ENCODE data around the gene IL2RA. TPM values are rescaled to one million over a fixed set of nuclear protein-coding genes. Genes with fewer than 3 reads are reported as not detected.

IL2RA gene
- total RNA-seq, 3 donors from 2014 or later (not counting 1 experiment from before 2014, with no cell fraction given) = 3.4 to 11.2 (median 3.7) TPM

DNA sequence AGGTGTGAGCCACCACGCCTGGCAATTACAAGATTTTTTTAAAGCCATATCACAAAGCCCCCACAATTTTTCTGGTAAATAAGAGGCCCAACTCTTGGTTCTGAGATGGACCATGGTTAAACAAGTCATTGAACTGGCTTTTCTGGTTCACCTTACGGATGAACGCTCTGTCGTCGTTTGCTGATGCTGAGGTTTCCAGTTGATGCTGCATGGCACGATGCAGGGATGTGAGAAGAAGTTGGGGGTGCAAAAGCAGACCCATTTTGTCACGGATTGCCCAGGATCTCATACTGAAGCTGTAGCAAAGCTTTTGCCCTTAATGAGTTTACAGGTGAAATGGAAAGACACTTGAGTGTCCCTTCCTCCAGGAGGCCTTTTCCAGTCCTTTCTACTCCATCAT is 2.0 kb upstream of the IL2RA start:
- no peak overlapping the region for H3K4me3 ChIP-seq (ENCODE audit: low read length)
- no peak for TF ChIP-seq CTCF (IDR thresholded peaks at IDR 0.05)
- H3K4me3 Mint-ChIP-seq = no peak overlapping the region
- peaks cover 38% of the 10 kb centered on the region in 2 donors for H3K4me1 Mint-ChIP-seq
- 90% methylated on average over 7 of the region's 7 CpGs for WGBS (ENCODE audit: insufficient coverage)
- H3K27ac ChIP-seq (ENCODE audit: low read length) = no peak overlapping the region
- peaks cover 0 to 8% of the 10 kb centered on the region in 2 donors for H3K27me3 Mint-ChIP-seq (ENCODE audit: low read depth in 2 of 2)
- no peak overlapping the region for H3K27ac Mint-ChIP-seq
- H3K9me3 Mint-ChIP-seq = no peaks in the 10 kb centered on the region
- intact Hi-C loops (cut with micrococcal nuclease) = no loop called here
- ATAC-seq = no peak
- H3K4me1 ChIP-seq (ENCODE audit: control insufficient read depth, insufficient read depth, low read length) = peaks cover 60% of the 10 kb centered on the region
- no peaks in the 10 kb centered on the region for H3K36me3 ChIP-seq (ENCODE audit: control insufficient read depth, insufficient read depth, low read length)
- no peaks in the 10 kb centered on the region for H3K27me3 ChIP-seq (ENCODE audit: control insufficient read depth, insufficient read depth, low read length)
- no peaks in the 10 kb centered on the region for H3K9me3 ChIP-seq (ENCODE audit: control insufficient read depth, insufficient read depth, low read length)
- no peaks in the 10 kb centered on the region for H3K36me3 Mint-ChIP-seq
- no peak for DNase-seq

GRCh38 chr10:6061056-6061455 is 1.1 kb downstream of the IL2RA start:
- H3K27ac Mint-ChIP-seq = no peak overlapping the region
- H3K36me3 Mint-ChIP-seq = no peaks in the 10 kb centered on the region
- H3K4me1 Mint-ChIP-seq = peaks cover 25 to 38% of the 10 kb centered on the region in 2 donors
- 76% methylated on average over 6 of the region's 8 CpGs for whole genome bisulfite sequencing (ENCODE audit: insufficient coverage)
- intact Hi-C loops (cut with micrococcal nuclease) = no loop called here
- no peak overlapping the region for H3K27ac ChIP-seq (ENCODE audit: low read length)
- H3K36me3 ChIP-seq (ENCODE audit: control insufficient read depth, insufficient read depth, low read length) = no peaks in the 10 kb centered on the region
- peaks cover 0 to 6% of the 10 kb centered on the region in 2 donors for H3K27me3 Mint-ChIP-seq (ENCODE audit: low read depth in 2 of 2)
- H3K4me3 Mint-ChIP-seq = peak overlapping the region; percentile 17
- TF ChIP-seq CTCF (IDR thresholded peaks at IDR 0.05) = no peak
- H3K4me3 ChIP-seq (ENCODE audit: low read length) = no peak overlapping the region
- no peak for ATAC-seq
- H3K27me3 ChIP-seq (ENCODE audit: control insufficient read depth, insufficient read depth, low read length) = no peaks in the 10 kb centered on the region
- no peak for DNase-seq
- no peaks in the 10 kb centered on the region for H3K9me3 ChIP-seq (ENCODE audit: control insufficient read depth, insufficient read depth, low read length)
- no peaks in the 10 kb centered on the region for H3K9me3 Mint-ChIP-seq
- peaks cover 31% of the 10 kb centered on the region for H3K4me1 ChIP-seq (ENCODE audit: control insufficient read depth, insufficient read depth, low read length)

DNA sequence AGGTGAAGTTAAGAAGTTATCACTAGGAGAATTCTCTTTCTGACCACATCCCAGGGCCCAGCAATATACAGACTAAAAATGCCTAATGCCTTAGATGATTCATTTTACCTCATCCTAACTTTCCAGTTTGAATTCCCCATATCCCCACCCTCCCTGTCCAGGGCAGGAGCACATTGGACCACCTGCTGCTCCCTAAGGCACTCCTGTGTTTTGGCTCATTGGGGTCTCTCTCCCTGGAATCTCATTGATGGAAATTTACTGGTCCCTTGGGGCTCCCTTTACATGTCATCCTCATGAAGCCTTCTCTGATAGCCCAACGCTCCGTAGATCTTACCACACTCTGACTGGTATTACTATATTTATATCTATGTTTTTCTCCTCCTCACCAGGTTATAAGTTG is 2.7 kb downstream of the IL2RA start:
- no peak for DNase-seq
- Mint-ChIP-seq H3K27ac (no peak overlapping the region), H3K9me3 (no peaks in the 10 kb centered on the region), H3K4me1 (peaks cover 18 to 28% of the 10 kb centered on the region in 2 donors), H3K4me3 (no peak overlapping the region), H3K27me3 (ENCODE audit: low read depth in 2 of 2) (peaks cover 0 to 6% of the 10 kb centered on the region in 2 donors), H3K36me3 (no peaks in the 10 kb centered on the region)
- no peak for ATAC-seq
- no peak overlapping the region for H3K4me3 ChIP-seq (ENCODE audit: low read length)
- no peaks in the 10 kb centered on the region for H3K36me3 ChIP-seq (ENCODE audit: control insufficient read depth, insufficient read depth, low read length)
- no peak overlapping the region for H3K27ac ChIP-seq (ENCODE audit: low read length)
- no peaks in the 10 kb centered on the region for H3K9me3 ChIP-seq (ENCODE audit: control insufficient read depth, insufficient read depth, low read length)
- no CpG with 5 or more reads among the region's 2 CpGs for WGBS (ENCODE audit: insufficient coverage)
- TF ChIP-seq CTCF (IDR thresholded peaks at IDR 0.05) = no peak
- intact Hi-C loops (cut with micrococcal nuclease) = no loop called here
- H3K27me3 ChIP-seq (ENCODE audit: control insufficient read depth, insufficient read depth, low read length) = no peaks in the 10 kb centered on the region
- peaks cover 22% of the 10 kb centered on the region for H3K4me1 ChIP-seq (ENCODE audit: control insufficient read depth, insufficient read depth, low read length)

Data from natural killer cell (primary cell).